Effector CD8-positive, alpha-beta T cell (primary cell): ENCODE data around the gene RAB4B.
A peak's percentile ranks its signal among the peaks of the same experiment; 100 is the strongest.
"Not testable (repeated sequence)": the region's sequence is repeated elsewhere in the genome, so short reads cannot be mapped to it uniquely, and the experiment has no call there.

Source experiments
- DNase-seq: peaks from one replicate; lab custom pipeline; 2025; lab: John Stamatoyannopoulos, UW

The RAB4B gene

GRCh38 chr19:40780582-40780981 is 2.5 kb downstream of the RAB4B start:
- no peak for DNase-seq

- DNase-seq, result no peak
These were observed 3.1 kb downstream of the RAB4B start for GRCh38 chr19:40781140-40781539.

DNA sequence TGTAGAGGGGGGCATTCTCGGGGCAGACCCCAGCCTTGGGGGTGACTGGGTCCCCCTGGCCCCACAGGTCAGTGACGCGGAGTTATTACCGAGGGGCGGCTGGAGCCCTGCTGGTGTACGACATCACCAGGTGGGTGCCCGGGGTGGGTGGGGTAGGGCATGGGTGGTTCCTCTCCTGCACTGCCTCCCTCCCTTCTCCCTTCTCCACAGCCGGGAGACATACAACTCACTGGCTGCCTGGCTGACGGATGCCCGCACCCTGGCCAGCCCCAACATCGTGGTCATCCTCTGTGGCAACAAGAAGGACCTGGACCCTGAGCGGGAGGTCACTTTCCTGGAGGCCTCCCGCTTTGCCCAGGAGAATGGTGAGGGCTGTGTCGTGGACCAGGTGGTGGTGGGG is 5.7 kb downstream of the RAB4B start:
- DNase-seq, result no peak

DNA sequence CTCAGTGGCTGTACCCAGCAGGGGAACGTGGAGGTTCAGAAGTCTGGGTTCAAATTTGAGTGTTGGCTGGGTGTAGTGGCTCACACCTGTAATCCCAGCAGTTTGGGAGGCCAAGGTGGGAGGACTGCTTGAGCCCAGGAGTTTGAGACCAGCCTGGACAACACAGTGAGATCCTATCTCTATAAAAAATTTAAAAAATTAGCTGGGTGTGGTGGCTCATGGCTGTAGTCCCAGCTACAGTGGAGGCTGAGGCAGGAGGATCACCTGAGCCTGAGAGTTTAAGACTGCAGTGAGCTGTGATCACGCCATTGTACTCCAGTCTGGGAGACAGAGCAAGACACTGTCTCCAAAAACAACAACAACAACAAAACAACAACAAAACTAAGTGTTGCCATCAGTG is 6.1 kb downstream of the RAB4B start:
- DNase-seq, result not testable (repeated sequence)

GRCh38 chr19:40785526-40785925 is 7.5 kb downstream of the RAB4B start:
- DNase-seq, result no peak

- DNase-seq, result no peak
These were observed 8.3 kb downstream of the RAB4B start for GRCh38 chr19:40786060-40787037.

DNA sequence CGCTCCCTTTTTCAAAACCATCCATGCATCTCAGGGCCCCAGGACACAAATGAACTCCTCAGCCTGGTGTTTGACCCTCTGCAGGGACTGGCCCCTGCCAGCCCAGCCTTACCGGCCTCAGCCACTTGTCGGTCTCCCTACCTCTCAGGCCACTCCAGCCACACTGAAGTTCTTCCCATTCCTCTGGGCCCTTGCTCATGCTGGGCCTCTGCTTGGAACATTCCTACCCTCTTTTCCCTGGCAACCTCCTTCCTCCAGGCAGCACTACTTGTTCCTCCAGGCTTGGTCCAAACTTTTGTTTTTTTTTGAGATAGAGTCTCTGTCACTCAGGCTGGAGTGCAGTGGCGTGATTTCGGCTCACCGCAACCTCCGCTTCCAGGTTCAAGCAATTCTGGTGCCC is 13.3 kb downstream of the RAB4B start:
- no peak for DNase-seq

GRCh38 chr19:40791996-40792395 is 13.9 kb downstream of the RAB4B start:
- DNase-seq, result no peak

GRCh38 chr19:40797166-40797962 is 19.3 kb downstream of the RAB4B start:
- DNase-seq, result no peak

DNA sequence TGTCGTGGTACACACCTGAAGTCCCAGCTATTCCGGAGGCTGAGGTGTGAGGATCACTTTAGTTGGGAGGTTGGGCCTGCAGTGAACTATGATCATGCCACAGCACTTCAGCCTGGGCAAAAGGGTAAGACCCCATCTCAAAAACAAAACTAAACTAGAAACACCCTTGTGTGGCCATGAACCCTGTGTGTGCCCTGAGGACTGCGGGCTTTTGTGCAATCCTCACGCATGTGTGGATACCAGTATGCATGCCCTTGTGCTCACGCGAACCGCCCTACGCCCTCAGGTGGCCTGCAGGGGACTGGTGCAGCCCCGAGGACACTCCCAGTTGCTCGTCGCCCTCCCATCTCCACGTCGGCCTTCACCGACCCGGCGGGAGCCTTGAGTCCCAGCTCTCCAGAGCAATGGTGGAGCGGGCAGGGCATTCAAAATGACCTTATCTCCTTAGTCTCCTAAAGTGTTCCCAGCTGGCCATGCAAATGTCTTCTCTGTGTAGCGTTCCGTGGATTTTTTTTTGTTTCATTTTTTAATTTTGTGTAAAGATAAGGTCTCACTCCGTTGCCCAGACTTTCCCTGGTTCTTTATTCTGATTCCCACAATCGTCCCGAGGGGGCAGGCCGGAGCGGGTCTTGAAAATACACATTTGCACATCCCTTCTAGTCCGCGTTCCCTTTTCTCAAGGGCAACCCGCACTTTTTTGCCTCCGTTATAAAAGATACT is 20.1 kb downstream of the RAB4B start:
- peak; percentile 54 for DNase-seq

GRCh38 chr19:40798683-40799557 is 20.9 kb downstream of the RAB4B start, which contains the start of gene EGLN2:
Gene EGLN2, plus strand, starts transcription at chr19:40799191. Its CDS starts 1,382 bp downstream, at chr19:40800573.
- peak; percentile 100 for DNase-seq

- no peak for DNase-seq
These were observed 21.7 kb downstream of the RAB4B start for GRCh38 chr19:40799558-40800338.

DNA sequence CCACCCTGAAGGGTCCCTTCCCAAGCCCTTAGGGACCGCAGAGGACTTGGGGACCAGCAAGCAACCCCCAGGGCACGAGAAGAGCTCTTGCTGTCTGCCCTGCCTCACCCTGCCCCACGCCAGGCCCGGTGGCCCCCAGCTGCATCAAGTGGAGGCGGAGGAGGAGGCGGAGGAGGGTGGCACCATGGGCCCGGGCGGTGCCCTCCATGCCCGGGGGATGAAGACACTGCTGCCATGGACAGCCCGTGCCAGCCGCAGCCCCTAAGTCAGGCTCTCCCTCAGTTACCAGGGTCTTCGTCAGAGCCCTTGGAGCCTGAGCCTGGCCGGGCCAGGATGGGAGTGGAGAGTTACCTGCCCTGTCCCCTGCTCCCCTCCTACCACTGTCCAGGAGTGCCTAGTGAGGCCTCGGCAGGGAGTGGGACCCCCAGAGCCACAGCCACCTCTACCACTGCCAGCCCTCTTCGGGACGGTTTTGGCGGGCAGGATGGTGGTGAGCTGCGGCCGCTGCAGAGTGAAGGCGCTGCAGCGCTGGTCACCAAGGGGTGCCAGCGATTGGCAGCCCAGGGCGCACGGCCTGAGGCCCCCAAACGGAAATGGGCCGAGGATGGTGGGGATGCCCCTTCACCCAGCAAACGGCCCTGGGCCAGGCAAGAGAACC is 22.4 kb downstream of the RAB4B start:
- no peak for DNase-seq

GRCh38 chr19:40800997-40801377 is 22.9 kb downstream of the RAB4B start:
- DNase-seq, result no peak

GRCh38 chr19:40801426-40802299 is 23.6 kb downstream of the RAB4B start:
- DNase-seq, result no peak

DNA sequence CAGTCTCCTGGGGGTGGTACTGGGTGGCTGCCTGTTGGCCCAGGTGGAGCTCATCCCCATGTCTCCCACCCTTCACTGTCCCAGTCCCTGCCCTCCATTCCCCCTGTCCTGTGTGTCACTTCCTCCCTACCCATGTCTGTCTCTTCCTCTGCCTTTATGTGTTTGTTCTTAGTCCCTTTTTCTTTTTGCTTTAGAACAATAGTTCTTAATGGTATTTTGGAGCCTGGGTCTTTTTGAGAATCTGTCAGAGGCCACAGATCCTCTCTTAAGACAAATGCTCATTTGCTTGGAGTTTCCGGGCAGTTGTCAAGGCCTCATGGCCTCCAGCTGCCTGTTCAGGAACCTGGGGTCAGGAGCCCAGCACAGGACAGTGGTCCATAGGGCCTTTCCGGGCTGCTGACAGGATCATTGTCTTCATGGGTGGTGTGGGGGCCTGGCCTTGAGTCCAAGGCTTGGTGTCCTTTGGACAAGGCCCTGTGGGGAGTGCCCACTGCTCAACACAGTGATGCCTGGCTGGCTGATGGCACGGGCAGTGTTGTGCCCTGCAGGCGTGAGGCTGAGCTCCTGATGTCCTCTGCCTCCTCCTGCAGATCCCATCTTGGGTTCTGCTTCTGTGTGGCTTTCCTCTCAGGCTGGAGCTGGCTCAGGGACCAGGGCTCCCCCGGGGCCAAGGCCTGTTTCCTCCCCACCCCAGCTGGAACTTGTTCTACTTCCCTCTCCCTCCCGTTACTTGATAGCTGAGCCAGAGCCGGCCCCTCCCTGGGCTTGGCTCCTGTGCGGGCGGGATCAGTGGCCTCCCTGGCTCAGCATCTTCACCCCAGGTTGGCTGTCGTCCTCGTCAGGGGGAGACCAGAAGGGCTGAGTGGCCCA is 24.5 kb downstream of the RAB4B start:
- DNase-seq, result no peak

DNA sequence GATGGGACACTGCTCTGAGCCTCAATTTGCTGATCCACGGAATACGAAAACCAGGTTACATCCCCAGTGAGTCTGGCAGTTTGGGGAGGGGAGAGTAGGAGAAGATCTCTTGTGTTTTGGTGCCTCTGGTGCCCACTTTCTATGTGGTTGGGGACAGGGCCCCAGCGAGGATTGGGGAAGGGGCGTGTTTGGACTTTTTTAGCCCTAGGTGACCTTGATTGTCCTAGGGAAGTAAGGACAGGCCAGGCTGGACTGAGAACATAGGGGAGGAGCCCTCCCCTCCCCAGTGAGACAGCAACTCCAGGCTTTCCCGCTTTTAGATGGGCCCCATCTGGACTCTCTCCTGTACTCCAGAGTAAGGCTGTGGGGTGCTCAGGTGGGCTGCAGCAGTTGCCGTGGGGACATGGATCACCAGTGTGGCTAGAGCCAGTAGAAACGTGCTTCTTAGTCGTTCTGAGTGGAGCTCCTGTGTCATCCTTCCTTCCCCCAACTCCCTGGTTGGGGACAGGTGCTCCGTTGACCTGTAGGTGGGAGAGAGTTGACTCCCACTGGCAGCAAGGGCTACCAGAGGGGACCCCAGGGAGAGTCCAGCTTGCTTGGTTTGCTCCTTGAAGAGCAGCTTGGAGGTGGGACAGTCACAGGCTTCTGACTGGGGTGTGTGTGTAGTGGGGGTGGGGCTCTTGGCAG is 25.3 kb downstream of the RAB4B start:
- no peak for DNase-seq
